SK-MEL-5 (cell line): ENCODE measurements around the gene ADK. TPM values are rescaled to one million over a fixed set of nuclear protein-coding genes. Genes with fewer than 3 reads are reported as not detected.
A peak's percentile ranks its signal among the peaks of the same experiment; 100 is the strongest.

Experiments
- DNase-seq: peaks from one replicate; pipeline ENCODE4 v3.0.0-alpha.2; 2016; ENCODE audit warnings: low read depth, low spot score
- in situ Hi-C: cut with HindIII; loops from 2 replicates; pipeline ENCODE4 v1.10.0; 2016; ENCODE audit warnings: low sequenced_read_pairs, high pct_unique_total_duplicates, low pct_unique_long_range_greater_than_20kb
- total RNA-seq: library from RNA; depleted of rRNA; stranded (reverse); fragments of >200 nt; shearing (Covaris generic); gene quantifications from 2 replicates; pipeline ENCODE4 v1.2.3, GENCODE V29; 2014

ADK gene
- total RNA-seq, 1 experiment from 2014 or later, result 21.8 TPM

- in situ Hi-C loops, result no loop called here
- no peak for DNase-seq
Measured at GRCh38 chr10:74415146-74415839, 264.3 kb downstream of the ADK start.

GRCh38 chr10:74417397-74417796 is 266.4 kb downstream of the ADK start:
- no peak for DNase-seq
- in situ Hi-C loops, result no loop called here

DNA sequence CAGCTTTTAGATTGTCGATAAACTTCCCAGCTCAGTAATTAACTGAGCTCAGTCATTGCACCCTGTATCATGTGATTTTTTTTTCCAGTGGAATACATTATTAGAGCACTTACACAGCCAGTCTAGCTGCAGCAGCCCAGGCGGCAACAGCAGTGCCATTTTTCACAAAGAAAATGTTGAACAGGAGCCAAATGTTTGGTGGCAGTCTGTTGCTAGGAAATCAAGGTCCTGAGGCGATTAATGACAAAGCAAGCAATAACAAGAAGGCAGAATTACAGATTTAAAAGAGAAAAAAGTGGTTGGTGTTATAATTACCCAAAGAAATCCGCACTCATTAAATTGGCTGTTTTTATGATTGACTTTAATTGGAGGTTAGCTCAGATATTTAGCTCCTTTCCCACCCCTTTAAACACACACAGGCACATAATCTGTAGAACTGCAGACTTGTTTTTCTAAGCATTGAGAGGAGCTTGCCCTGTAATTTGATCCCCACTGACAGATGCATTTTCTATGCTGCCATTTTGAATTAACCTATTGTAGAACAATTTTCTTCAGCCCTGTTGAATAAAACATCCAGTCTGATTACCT is 267.4 kb downstream of the ADK start:
- in situ Hi-C loops, result no loop called here
- DNase-seq, result peak; percentile 82

DNA sequence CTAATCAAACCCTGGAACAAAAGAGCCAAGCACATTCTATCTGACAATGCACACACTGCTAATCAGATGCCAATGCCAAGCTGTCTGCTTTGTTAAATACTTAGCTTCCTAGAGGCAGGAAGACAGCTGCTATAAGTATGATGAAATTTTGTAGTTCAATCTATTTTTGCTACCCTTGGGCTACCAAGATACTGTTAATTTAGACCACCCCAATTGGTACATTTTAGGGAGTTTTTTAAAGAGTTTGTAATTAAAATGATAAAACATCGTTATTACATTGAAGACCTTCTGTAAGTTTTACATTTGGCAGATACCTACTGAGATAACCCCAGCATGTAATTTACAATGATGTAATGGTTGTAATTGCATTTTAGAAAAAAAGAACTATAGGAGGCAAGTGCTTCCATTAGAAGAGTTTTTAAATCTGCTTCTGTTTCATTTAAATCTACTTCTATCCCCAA is 268.5 kb downstream of the ADK start:
- no peak for DNase-seq
- in situ Hi-C loops, result no loop called here

GRCh38 chr10:74419958-74420375 is 268.9 kb downstream of the ADK start:
- in situ Hi-C loops, result no loop called here
- peak; percentile 57 for DNase-seq

DNA sequence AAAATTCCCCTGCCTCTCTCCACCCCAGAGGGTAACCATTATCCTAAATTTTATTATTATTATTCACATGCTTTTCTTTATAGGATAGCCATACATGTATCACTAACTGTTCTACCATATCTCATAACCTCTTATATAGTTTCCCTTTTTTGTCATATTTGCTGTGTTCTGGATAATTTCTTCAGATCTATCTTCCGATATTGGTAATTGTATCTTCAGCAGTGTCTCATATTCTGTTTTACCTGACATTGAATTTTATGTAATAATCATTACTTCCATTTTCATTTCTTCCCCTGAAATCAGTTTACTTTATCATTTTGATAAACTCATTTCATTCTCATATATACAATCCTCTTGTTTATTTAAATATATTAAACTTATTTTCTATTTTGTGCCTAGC is 273.5 kb downstream of the ADK start:
- in situ Hi-C loops, result no loop called here
- DNase-seq, result no peak

GRCh38 chr10:74425456-74426001 is 274.5 kb downstream of the ADK start:
- in situ Hi-C loops, result no loop called here
- DNase-seq, result no peak

DNA sequence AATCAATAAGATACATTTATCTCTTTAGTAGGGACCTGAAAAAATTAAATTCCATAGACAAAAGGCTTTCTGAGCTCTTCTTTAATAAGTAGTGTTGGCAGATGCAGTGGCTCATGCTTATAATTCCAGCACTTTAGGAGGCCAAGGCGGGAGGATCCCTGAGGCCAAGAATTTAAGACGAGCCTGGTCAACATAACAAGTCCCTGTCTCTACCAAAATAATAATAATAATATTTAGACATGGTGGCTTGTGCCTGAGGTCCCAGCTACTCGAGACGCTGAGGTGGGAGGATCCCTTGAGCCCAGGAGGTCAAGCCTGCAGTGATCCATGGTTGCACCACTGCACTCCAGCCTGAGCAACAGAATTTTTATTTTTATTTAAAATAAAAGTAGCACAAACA is 280.8 kb downstream of the ADK start:
- in situ Hi-C loops, result no loop called here
- no peak for DNase-seq

- in situ Hi-C loops, result no loop called here
- no peak for DNase-seq
Measured at GRCh38 chr10:74432841-74433594, 282.0 kb downstream of the ADK start.

- in situ Hi-C loops, result no loop called here
- DNase-seq, result no peak
Measured at GRCh38 chr10:74433595-74433956, 282.6 kb downstream of the ADK start.

GRCh38 chr10:74433993-74434392 is 283.0 kb downstream of the ADK start:
- in situ Hi-C loops, result no loop called here
- no peak for DNase-seq

- in situ Hi-C loops, result no loop called here
- no peak for DNase-seq
Measured at GRCh38 chr10:74434547-74434946, 283.5 kb downstream of the ADK start.

DNA sequence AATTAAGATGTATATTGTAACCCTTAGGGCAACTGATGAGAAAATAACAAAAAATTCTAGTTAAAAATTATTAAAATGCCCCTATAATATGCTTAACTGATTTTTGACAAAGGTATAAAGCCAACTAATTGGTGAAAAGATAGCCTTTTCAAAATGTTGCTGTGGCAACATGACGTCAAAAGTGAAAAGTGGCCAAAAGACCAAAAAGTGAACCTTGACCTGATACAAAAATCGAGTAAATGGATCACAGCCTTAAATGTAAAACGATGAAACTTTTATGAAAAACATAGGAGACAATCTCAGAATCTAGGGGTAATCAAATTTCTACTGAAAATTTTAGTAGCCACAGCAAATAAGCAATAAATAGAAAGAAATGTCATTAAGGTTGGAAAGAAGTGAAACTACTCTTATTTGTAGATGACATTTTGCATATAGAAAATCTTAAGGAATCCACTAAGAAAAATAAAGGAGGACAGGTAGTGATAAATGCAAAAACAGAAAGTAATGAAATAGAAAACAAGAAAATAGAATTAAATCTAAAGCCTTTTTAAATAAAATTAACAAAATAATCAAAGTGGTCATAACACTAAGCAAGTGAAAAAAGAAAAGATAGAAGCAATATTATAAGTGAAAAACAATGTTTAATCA is 285.6 kb downstream of the ADK start:
- in situ Hi-C loops, result no loop called here
- no peak for DNase-seq

- in situ Hi-C loops, result no loop called here
- DNase-seq, result no peak
Measured at GRCh38 chr10:74437822-74438221, 286.8 kb downstream of the ADK start.

- in situ Hi-C loops, result no loop called here
- no peak for DNase-seq
Measured at GRCh38 chr10:74439213-74439612, 288.2 kb downstream of the ADK start.

GRCh38 chr10:74445493-74445892 is 294.5 kb downstream of the ADK start:
- in situ Hi-C loops, result no loop called here

GRCh38 chr10:74450602-74451001 is 299.6 kb downstream of the ADK start:
- DNase-seq, result no peak
- in situ Hi-C loops, result no loop called here

More at GRCh38 chr10:74445493-74445892, 294.5 kb downstream of the ADK start:
- DNase-seq, result no peak
